GM12891 (cell line): ENCODE results near the gene ANXA2.

Source experiments
- PAX5 ChIP-seq: IDR thresholded peaks from 2 replicates; pipeline ENCODE4 v1.6.1; 2011; ENCODE audit warnings: low read length, moderate library complexity, mild to moderate bottlenecking; ENCODE audit not compliant: insufficient read depth, severe bottlenecking
- POLR2A ChIP-seq: IDR thresholded peaks from 2 replicates; pipeline ENCODE4 v1.6.1; 2011; ENCODE audit warnings: low read depth, low read length, control low read depth
- POLR2AphosphoS5 ChIP-seq: IDR thresholded peaks from 2 replicates; pipeline ENCODE4 v1.6.1; 2011; ENCODE audit warnings: low read depth, low read length, control low read depth
- TAF1 ChIP-seq: IDR thresholded peaks from 2 replicates; pipeline ENCODE4 v1.6.1; 2011; ENCODE audit warnings: low read depth, low read length, control low read depth

DNA sequence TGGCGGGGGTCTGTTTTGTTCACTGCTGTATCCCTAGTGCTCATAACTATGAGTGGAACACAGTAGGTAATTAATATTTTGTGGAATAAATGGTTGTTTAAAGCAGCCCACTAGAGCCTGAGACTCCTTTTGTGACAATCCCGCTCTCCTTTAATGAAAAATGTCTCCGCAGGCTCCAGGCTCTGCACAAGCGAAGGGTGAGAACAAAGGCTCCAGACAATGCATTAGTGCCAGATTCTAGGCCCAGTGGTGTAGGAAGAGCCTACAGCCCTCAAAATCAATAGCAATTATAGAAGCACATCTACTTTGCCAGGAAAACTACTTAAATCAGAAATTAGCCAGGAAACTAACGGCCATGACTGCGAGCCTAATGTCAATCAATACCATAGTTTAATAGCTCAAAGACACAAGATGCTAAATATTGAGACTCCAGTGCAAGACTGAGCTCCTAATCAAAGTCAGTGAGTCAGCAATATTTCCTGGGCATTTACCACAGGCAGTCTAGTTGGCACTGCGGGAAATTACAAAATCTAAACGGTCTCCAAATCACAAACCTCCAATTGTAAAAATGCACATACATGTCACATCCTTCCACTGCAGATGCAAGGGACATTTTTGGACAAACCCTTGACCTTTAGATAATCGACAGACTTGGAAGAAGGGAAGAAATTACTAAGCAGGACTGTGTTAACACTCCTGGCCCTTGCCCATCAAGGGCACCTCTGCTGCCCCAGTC is 2.3 kb downstream of the ANXA2 start:
- TF ChIP-seq POLR2AphosphoS5 (no peak), POLR2A (no peak), TAF1 (no peak), PAX5 (no peak)
